ENCODE data around the gene NLK.

NLK gene

GRCh38 chr17:28119560-28119959, 77.1 kb downstream of the NLK start:
- DNase-seq (ENCODE audit: low read depth), result no peak
- H3K4me3 ChIP-seq (ENCODE audit: low read length), result no peak overlapping the region
- TF ChIP-seq CTCF (conservative IDR thresholded peaks at IDR 0.05; ENCODE audit: low read length), result no peak

- no peak for TF ChIP-seq CTCF (conservative IDR thresholded peaks at IDR 0.05; ENCODE audit: low read length)
- H3K4me3 ChIP-seq (ENCODE audit: low read length), result no peak overlapping the region
- DNase-seq (ENCODE audit: low read depth), result no peak
These were observed 78.3 kb downstream of the NLK start for GRCh38 chr17:28120766-28121165.

GRCh38 chr17:28124962-28125361, 82.5 kb downstream of the NLK start:
- no peak for TF ChIP-seq CTCF (conservative IDR thresholded peaks at IDR 0.05; ENCODE audit: low read length)
- no peak overlapping the region for H3K4me3 ChIP-seq (ENCODE audit: low read length)
- DNase-seq (ENCODE audit: low read depth), result no peak

- no peak for DNase-seq (ENCODE audit: low read depth)
- no peak for TF ChIP-seq CTCF (conservative IDR thresholded peaks at IDR 0.05; ENCODE audit: low read length)
- no peak overlapping the region for H3K4me3 ChIP-seq (ENCODE audit: low read length)
These were observed 83.3 kb downstream of the NLK start for GRCh38 chr17:28125526-28126378.

- DNase-seq (ENCODE audit: low read depth), result no peak
- no peak overlapping the region for H3K4me3 ChIP-seq (ENCODE audit: low read length)
- no peak for TF ChIP-seq CTCF (conservative IDR thresholded peaks at IDR 0.05; ENCODE audit: low read length)
These were observed 84.7 kb downstream of the NLK start for GRCh38 chr17:28127196-28127595.

GRCh38 chr17:28128779-28129178, 86.3 kb downstream of the NLK start:
- DNase-seq (ENCODE audit: low read depth), result no peak
- TF ChIP-seq CTCF (conservative IDR thresholded peaks at IDR 0.05; ENCODE audit: low read length), result no peak
- no peak overlapping the region for H3K4me3 ChIP-seq (ENCODE audit: low read length)

- TF ChIP-seq CTCF (conservative IDR thresholded peaks at IDR 0.05; ENCODE audit: low read length), result no peak
- H3K4me3 ChIP-seq (ENCODE audit: low read length), result no peak overlapping the region
- DNase-seq (ENCODE audit: low read depth), result no peak
These were observed 88.0 kb downstream of the NLK start for GRCh38 chr17:28130472-28130871.
